Measurements from ENCODE around the gene TMEM255B.
"Not testable (repeated sequence)": the region's sequence is repeated elsewhere in the genome, so short reads cannot be mapped to it uniquely, and the experiment has no call there.

The TMEM255B gene

GRCh38 chr13:113833111-113833830, 74.2 kb downstream of the TMEM255B start:
- Histone ChIP-seq H3K27me3 (ENCODE audit: insufficient read depth, low read length) (no peaks in the 10 kb centered on the region; the same call in 1 of the 2 replicates), H3K4me1 (ENCODE audit: insufficient read depth, low read length, severe bottlenecking) (no peaks in the 10 kb centered on the region), H2AFZ (ENCODE audit: low read length) (no peak overlapping the region), H3K79me2 (ENCODE audit: insufficient read depth, low read length) (no peaks in the 10 kb centered on the region), H3K9ac (ENCODE audit: low read length) (no peak overlapping the region), H3K4me2 (ENCODE audit: low read length) (no peak overlapping the region), H3F3A (ENCODE audit: insufficient read depth, low read length) (no peaks in the 10 kb centered on the region), H4K20me1 (ENCODE audit: insufficient read depth, low read length) (no peaks in the 10 kb centered on the region), H3K27ac (ENCODE audit: low read depth, low read length, poor library complexity, severe bottlenecking) (no peak overlapping the region), H3K36me3 (ENCODE audit: insufficient read depth, low read length) (peaks cover 11% of the 10 kb centered on the region; the same call in 1 of the 2 replicates), H3K9me3 (ENCODE audit: low read length) (no peaks in the 10 kb centered on the region), H3K9me2 (ENCODE audit: low read depth, low read length) (no peaks in the 10 kb centered on the region), H3K4me3 (ENCODE audit: low read depth, low read length, poor library complexity, severe bottlenecking) (no peak overlapping the region)
- TF ChIP-seq CTCF (IDR thresholded peaks at IDR 0.05; ENCODE audit: low read length), result no peak
- TF ChIP-seq EZH2 (IDR thresholded peaks at IDR 0.05; ENCODE audit: borderline replicate concordance, low read length), result no peak

- not testable (repeated sequence) for H2AFZ ChIP-seq (ENCODE audit: low read length); H3K9me3 ChIP-seq (ENCODE audit: low read length); H3K27ac ChIP-seq (ENCODE audit: low read depth, low read length, poor library complexity, severe bottlenecking); H3K79me2 ChIP-seq (ENCODE audit: insufficient read depth, low read length); H3K4me1 ChIP-seq (ENCODE audit: insufficient read depth, low read length, severe bottlenecking); H3K4me3 ChIP-seq (ENCODE audit: low read depth, low read length, poor library complexity, severe bottlenecking); H3K9ac ChIP-seq (ENCODE audit: low read length); H4K20me1 ChIP-seq (ENCODE audit: insufficient read depth, low read length); H3K27me3 ChIP-seq (ENCODE audit: insufficient read depth, low read length); H3F3A ChIP-seq (ENCODE audit: insufficient read depth, low read length); H3K4me2 ChIP-seq (ENCODE audit: low read length); H3K9me2 ChIP-seq (ENCODE audit: low read depth, low read length); H3K36me3 ChIP-seq (ENCODE audit: insufficient read depth, low read length)
These were observed 75.0 kb downstream of the TMEM255B start for GRCh38 chr13:113834006-113834405.

GRCh38 chr13:113834496-113835200, 75.6 kb downstream of the TMEM255B start:
- Histone ChIP-seq H2AFZ (ENCODE audit: low read length) (no peak overlapping the region), H3K4me3 (ENCODE audit: low read depth, low read length, poor library complexity, severe bottlenecking) (no peak overlapping the region), H3K4me1 (ENCODE audit: insufficient read depth, low read length, severe bottlenecking) (no peaks in the 10 kb centered on the region), H3F3A (ENCODE audit: insufficient read depth, low read length) (no peaks in the 10 kb centered on the region), H4K20me1 (ENCODE audit: insufficient read depth, low read length) (no peaks in the 10 kb centered on the region), H3K4me2 (ENCODE audit: low read length) (no peak overlapping the region), H3K27me3 (ENCODE audit: insufficient read depth, low read length) (no peaks in the 10 kb centered on the region; the same call in 1 of the 2 replicates), H3K9me2 (ENCODE audit: low read depth, low read length) (no peaks in the 10 kb centered on the region), H3K9me3 (ENCODE audit: low read length) (no peaks in the 10 kb centered on the region), H3K79me2 (ENCODE audit: insufficient read depth, low read length) (no peaks in the 10 kb centered on the region), H3K36me3 (ENCODE audit: insufficient read depth, low read length) (peaks cover 8% of the 10 kb centered on the region; the same call in 1 of the 2 replicates), H3K9ac (ENCODE audit: low read length) (no peak overlapping the region), H3K27ac (ENCODE audit: low read depth, low read length, poor library complexity, severe bottlenecking) (no peak overlapping the region)
- no peak for TF ChIP-seq EZH2 (IDR thresholded peaks at IDR 0.05; ENCODE audit: borderline replicate concordance, low read length)
- TF ChIP-seq CTCF (IDR thresholded peaks at IDR 0.05; ENCODE audit: low read length), result no peak

Data from OCI-LY1 (cell line).